Prostate gland (tissue), 2 donors: Measurements from ENCODE around the gene PRICKLE2. TPM values are rescaled to one million over a fixed set of nuclear protein-coding genes. Genes with fewer than 3 reads are reported as not detected.

ENCODE experiments used
- DNase-seq: peaks from one replicate; pipeline ENCODE4 v3.0.0-alpha.2; 2019; ENCODE audit warnings: low spot score
- H3K27ac ChIP-seq, 2 donors: fragments of 200-600 bp; sonication (generic); 2 replicates each; pipeline ENCODE4 v1.5.1; 2017 to 2019
- H3K27me3 ChIP-seq: fragments of 200-600 bp; sonication (generic); replicated peaks from 2 replicates; pipeline ENCODE4 v1.5.1; 2019; ENCODE audit not compliant: insufficient read depth
- H3K36me3 ChIP-seq, 2 donors: fragments of 200-600 bp; sonication (generic); 1 replicate in 1 of 2; 2 replicates in 1 of 2; pipeline versions ENCODE4 v1.5.1 to v1.8.1; 2017 to 2019
- H3K4me1 ChIP-seq: fragments of 200-600 bp; sonication (generic); replicated peaks from 2 replicates; pipeline ENCODE4 v1.5.1; 2019
- H3K4me3 ChIP-seq, 2 donors: fragments of 200-600 bp; sonication (generic); 2 replicates each; pipeline ENCODE4 v1.5.1; 2017 to 2019
- H3K9me3 ChIP-seq: fragments of 200-600 bp; sonication (generic); 2 replicates; pipeline ENCODE4 v1.5.1; 2017
- POLR2A ChIP-seq: fragments of 450-650 bp; IDR thresholded peaks from one replicate; pipeline ENCODE4 v1.6.1; 2016; ENCODE audit warnings: antibody characterized with exemption, mild to moderate bottlenecking
- POLR2AphosphoS5 ChIP-seq: sonication (generic); formaldehyde crosslinking; IDR thresholded peaks from one replicate; pipeline ENCODE4 v1.6.1; 2017; ENCODE audit warnings: antibody characterized with exemption
- whole genome bisulfite sequencing: methylation state at CpG from one replicate; pipeline ENCODE4 v1.1.5; 2018; 5-methylcytosine and 5-hydroxymethylcytosine counted together
- intact Hi-C: fragments of 100-400 bp; cut with DNase I; formaldehyde crosslinking; loops from one replicate; pipeline ENCODE4 v1.14.2; 2022
- total RNA-seq, 2 donors: library from RNA; depleted of rRNA; stranded (reverse); fragments of >200 nt; gene quantifications; one replicate each; pipeline ENCODE4 v1.1.0, GENCODE V29; 2016
- TF ChIP-seq, protein P1 (sequence below), 4 experiments: fragments of 200-600 bp in 2 of 4; fragments of 450-650 bp in 2 of 4; sonication (generic) in 2 of 4; IDR thresholded peaks; 1 replicate in 3 of 4; 2 replicates in 1 of 4; pipeline ENCODE4 v1.5.1; 2016 to 2019; ENCODE audit warnings: antibody characterized with exemption in 4 of 4, mild to moderate bottlenecking in 2 of 4, moderate library complexity in 2 of 4

Gene PRICKLE2
- total RNA-seq, 2 donors from 2014 or later: 11.9 to 21.0 TPM

DNA sequence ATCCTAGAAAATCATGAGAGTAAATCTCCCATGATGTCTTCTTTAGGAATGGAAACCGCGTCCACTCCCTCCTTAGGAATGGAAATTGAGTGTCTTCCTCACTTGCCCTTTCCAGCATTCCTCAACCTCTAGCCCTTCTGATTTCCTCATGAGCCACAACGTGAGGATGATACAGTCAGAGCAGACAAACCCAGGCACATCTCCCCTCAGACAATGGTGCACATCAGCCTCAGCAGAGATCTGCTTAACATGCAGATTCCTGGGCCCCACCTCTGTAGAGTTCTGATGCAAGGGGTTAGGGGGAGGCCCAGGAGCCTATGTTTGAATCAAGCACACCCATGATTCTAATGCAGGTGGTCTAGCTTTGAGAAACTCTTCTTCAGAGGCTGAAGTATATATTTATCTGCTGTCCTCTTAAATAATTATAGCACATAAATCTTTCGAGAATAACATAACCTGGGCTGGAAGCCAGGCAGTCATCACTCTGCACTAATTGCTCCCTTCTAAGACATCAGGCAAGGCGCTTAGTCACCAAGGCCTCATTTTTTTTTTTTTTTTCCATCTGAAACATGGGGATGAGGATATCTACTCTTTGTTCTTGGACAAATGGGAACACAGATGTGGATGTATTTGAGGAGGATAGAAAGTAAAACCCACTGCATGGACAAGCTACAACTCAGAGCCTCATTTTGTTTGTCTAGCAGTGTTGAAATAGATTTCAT lies 81.7 kb downstream of the PRICKLE2 start:
- intact Hi-C loops: no loop called here
- Histone ChIP-seq H3K27ac (no peak overlapping the region), H3K36me3 (no peaks in the 10 kb centered on the region), H3K4me1 (no peaks in the 10 kb centered on the region), H3K9me3 (no peaks in the 10 kb centered on the region), H3K4me3 (no peak overlapping the region), H3K27me3 (no peaks in the 10 kb centered on the region)
- WGBS: 68% methylated on average over 5 of the region's 5 CpGs
- no peak for DNase-seq
- TF ChIP-seq POLR2AphosphoS5 (no peak), POLR2A (no peak)
- TF ChIP-seq, protein P1, sequence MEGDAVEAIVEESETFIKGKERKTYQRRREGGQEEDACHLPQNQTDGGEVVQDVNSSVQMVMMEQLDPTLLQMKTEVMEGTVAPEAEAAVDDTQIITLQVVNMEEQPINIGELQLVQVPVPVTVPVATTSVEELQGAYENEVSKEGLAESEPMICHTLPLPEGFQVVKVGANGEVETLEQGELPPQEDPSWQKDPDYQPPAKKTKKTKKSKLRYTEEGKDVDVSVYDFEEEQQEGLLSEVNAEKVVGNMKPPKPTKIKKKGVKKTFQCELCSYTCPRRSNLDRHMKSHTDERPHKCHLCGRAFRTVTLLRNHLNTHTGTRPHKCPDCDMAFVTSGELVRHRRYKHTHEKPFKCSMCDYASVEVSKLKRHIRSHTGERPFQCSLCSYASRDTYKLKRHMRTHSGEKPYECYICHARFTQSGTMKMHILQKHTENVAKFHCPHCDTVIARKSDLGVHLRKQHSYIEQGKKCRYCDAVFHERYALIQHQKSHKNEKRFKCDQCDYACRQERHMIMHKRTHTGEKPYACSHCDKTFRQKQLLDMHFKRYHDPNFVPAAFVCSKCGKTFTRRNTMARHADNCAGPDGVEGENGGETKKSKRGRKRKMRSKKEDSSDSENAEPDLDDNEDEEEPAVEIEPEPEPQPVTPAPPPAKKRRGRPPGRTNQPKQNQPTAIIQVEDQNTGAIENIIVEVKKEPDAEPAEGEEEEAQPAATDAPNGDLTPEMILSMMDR (IDR thresholded peaks at IDR 0.05): no peak

DNA sequence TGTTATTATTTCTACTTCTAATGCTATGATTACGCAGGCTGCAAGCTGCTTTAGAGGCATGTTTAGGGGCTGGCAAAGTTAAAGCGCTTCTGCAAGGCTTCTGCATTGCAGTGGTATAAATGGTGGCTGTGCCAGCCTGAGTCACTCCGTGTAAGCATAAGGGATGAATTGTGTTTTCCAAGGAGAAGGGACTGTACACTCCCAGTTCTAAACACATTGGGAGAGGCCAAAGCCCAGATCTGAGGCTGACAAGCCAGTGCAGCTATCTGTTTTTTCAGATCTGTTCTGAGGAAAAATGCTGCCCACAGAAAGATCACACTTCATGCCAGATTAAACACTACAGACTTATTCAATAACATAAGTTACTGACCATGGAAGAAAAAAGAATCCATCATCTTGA lies 83.8 kb downstream of the PRICKLE2 start:
- H3K9me3 ChIP-seq: no peaks in the 10 kb centered on the region
- H3K27ac ChIP-seq: no peak overlapping the region
- WGBS: 46% methylated on average over 3 of the region's 3 CpGs
- H3K27me3 ChIP-seq: no peaks in the 10 kb centered on the region
- intact Hi-C loops: no loop called here
- H3K4me1 ChIP-seq: no peaks in the 10 kb centered on the region
- no peaks in the 10 kb centered on the region for H3K36me3 ChIP-seq
- DNase-seq: peak; percentile 23
- H3K4me3 ChIP-seq: no peak overlapping the region
- TF ChIP-seq, protein P1 (IDR thresholded peaks at IDR 0.05): no peak
- TF ChIP-seq POLR2AphosphoS5: peak; percentile 23

DNA sequence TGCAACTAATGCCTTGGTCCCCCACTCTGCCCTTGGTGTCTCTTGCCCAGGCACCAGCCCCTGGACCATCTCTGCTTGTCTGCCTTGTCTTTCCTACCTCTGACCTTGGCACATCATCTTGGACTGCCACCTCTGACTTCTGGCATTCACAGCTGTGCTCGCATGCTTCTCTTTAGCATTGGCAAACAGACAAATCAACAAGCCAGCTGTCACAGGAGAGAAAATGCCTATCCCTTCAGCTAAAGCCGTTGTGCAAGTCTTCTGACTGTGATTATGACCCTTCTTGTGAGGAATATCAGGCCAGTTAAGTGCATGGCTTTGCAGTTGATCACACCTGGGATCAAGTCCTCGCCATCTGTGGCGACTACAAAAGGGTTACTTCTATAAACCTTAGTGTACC lies 84.6 kb downstream of the PRICKLE2 start:
- 69% methylated on average over 4 of the region's 4 CpGs for WGBS
- intact Hi-C loops: no loop called here
- no peak for DNase-seq
- no peak overlapping the region for H3K4me3 ChIP-seq
- no peaks in the 10 kb centered on the region for H3K4me1 ChIP-seq
- TF ChIP-seq POLR2A: no peak
- TF ChIP-seq, protein P1 (IDR thresholded peaks at IDR 0.05): no peak
- no peaks in the 10 kb centered on the region for H3K36me3 ChIP-seq
- no peak overlapping the region for H3K27ac ChIP-seq
- no peaks in the 10 kb centered on the region for H3K27me3 ChIP-seq
- no peaks in the 10 kb centered on the region for H3K9me3 ChIP-seq

DNA sequence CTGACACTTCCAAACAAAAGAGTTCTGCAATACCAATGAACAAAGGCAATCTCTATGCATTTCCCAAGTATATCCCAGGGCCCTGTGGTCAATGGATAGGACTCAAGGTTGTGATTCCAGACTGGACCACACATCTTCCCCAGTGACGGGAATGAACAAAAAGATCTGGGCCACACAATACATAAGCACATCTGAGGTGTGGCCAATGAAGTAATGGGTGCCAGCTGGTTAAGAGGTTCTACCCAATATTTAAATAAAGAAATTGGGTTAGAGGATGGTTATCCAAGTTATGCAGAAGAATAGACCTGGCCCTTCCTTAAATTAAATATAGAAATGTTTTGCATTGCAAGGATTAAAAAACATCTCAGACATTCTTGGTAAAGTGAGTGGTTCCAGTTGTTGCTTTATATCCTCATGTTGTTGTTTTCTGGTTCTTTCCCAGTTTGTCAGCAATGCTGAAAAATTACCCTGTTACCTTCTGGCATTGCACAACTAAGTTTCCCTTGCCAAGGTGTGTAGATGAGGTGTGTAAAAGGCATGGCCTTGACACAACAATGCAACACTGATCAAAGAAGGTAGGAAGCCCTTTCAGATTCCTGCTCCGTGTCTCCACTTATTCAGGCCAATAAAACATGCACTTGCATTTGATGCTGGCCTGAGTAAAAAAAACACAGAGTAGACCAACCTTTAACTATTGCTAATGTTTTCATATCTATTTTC lies 86.5 kb downstream of the PRICKLE2 start:
- 56% methylated on average over 2 of the region's 2 CpGs for WGBS
- H3K9me3 ChIP-seq: no peaks in the 10 kb centered on the region
- H3K27ac ChIP-seq: no peak overlapping the region
- no peaks in the 10 kb centered on the region for H3K4me1 ChIP-seq
- no peaks in the 10 kb centered on the region for H3K36me3 ChIP-seq
- no peak overlapping the region for H3K4me3 ChIP-seq
- no peak for DNase-seq
- no peaks in the 10 kb centered on the region for H3K27me3 ChIP-seq
- no peak for TF ChIP-seq POLR2A
- no peak for TF ChIP-seq POLR2AphosphoS5
- TF ChIP-seq, protein P1 (IDR thresholded peaks at IDR 0.05): no peak
- intact Hi-C loops: no loop called here

DNA sequence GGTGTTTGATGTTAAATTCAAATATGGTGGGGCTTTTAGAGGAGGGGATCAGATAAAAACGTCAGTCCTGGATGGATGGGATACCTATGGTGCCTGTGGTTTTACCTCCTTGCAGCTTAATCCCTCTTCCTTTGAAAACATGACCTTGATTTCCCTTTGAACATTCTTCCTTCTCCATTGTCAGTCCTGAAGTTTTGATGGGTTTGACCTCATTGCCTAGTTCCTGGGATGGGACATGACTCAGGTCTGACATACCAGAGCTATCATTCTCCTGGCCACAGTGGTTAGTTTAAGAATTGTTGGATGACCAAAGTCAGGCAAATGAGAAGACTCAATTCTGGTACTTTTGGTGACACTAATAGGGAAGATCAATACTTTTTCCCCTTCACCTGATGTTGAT lies 87.2 kb downstream of the PRICKLE2 start:
- H3K27me3 ChIP-seq: no peaks in the 10 kb centered on the region
- no peaks in the 10 kb centered on the region for H3K4me1 ChIP-seq
- DNase-seq: no peak
- no peaks in the 10 kb centered on the region for H3K9me3 ChIP-seq
- intact Hi-C loops: no loop called here
- no peak overlapping the region for H3K4me3 ChIP-seq
- WGBS: 65% methylated on average over 1 of the region's 1 CpG
- no peak overlapping the region for H3K27ac ChIP-seq
- H3K36me3 ChIP-seq: no peaks in the 10 kb centered on the region
- TF ChIP-seq POLR2A: no peak
- TF ChIP-seq POLR2AphosphoS5: no peak
- TF ChIP-seq, protein P1 (IDR thresholded peaks at IDR 0.05): no peak
